Measurements from ENCODE around the gene SFRP2. TPM values are rescaled to one million over a fixed set of nuclear protein-coding genes. Genes with fewer than 3 reads are reported as not detected.
A peak's percentile ranks its signal among the peaks of the same experiment; 100 is the strongest.

Gene SFRP2
- polyA plus RNA-seq, 3 donors = not detected

DNA sequence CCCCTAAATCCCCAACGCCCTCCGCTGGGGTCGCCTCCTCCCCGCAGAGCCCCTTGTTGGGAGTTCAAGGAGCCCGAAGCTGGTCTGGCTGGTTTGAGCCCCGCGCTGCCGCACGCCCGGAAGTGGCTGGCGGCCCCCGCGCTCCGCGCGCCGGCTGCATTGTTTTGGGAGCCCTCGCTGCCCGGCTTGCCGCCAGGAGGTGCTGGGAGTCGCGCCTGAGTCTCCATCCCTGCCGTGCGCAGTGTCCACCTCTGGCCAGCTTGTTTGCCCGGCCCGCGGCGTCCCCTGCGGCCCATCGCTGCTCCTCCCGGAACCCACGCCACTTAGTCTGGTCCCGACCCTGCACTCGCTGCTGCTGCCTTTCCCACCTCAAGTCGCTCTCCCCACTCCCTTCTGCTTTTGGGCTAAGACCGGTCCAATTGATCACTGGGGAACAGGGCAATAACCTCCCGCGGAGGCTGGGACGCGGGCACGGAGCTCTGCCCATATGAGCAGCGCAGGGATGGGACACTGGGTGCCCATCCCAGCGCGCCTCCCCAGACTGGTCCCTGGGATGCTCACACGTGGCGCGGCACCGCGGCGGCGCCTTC lies 2.2 kb upstream of the SFRP2 start:
- Mint-ChIP-seq H3K27ac (no peak overlapping the region), H3K36me3 (peaks cover 4 to 12% of the 10 kb centered on the region in 2 donors), H3K9me3 (peaks cover 0 to 35% (median 20%) of the 10 kb centered on the region in 7 donors), H3K4me3 (peak overlapping the region; percentile 54 to 95), H3K4me1 (peaks cover 55% of the 10 kb centered on the region), H3K27me3 (ENCODE audit: low read depth in 3 of 3) (peaks cover 90 to 100% (median 98%) of the 10 kb centered on the region in 3 donors)
- no peaks in the 10 kb centered on the region for H3K36me3 ChIP-seq (replicated peaks in 1 of 2; ENCODE audit: control insufficient read depth in 1 of 2, insufficient read depth in 2 of 2, low read length in 2 of 2)
- peaks cover 0 to 63% of the 10 kb centered on the region in 2 donors for H3K9me3 ChIP-seq (replicated peaks in 1 of 2; ENCODE audit: control insufficient read depth in 1 of 2, insufficient read depth in 1 of 2, low read length in 2 of 2)
- WGBS (ENCODE audit: insufficient coverage) = 1% methylated on average over 48 of the region's 51 CpGs
- peak overlapping the region in 1 of 3 experiments; percentile 67 for H3K4me3 ChIP-seq (replicated peaks in 1 of 3; ENCODE audit: low read depth in 2 of 3, low read length in 3 of 3)
- no peak for DNase-seq
- no peak overlapping the region for H3K27ac ChIP-seq (ENCODE audit: low read depth in 1 of 2, low read length in 2 of 2)
- H3K4me1 ChIP-seq (ENCODE audit: control insufficient read depth in 1 of 2, insufficient read depth in 2 of 2, low read length in 2 of 2) = peaks cover 27 to 46% of the 10 kb centered on the region in 2 donors
- no peak overlapping the region for H3K9ac ChIP-seq (ENCODE audit: insufficient read depth, low read length, poor library complexity, severe bottlenecking)
- peak overlapping the region; percentile 60 for H3K4me2 ChIP-seq (replicated peaks; ENCODE audit: extremely low read depth, low read length, poor library complexity, severe bottlenecking)
- peak overlapping the region; percentile 54 for H2AFZ ChIP-seq (ENCODE audit: insufficient read depth, low read depth, low read length, poor library complexity, severe bottlenecking)
- peaks cover 86 to 99% of the 10 kb centered on the region in 2 donors for H3K27me3 ChIP-seq (ENCODE audit: control insufficient read depth in 2 of 2, insufficient read depth in 2 of 2, low read length in 2 of 2)
- TF ChIP-seq, protein P1, sequence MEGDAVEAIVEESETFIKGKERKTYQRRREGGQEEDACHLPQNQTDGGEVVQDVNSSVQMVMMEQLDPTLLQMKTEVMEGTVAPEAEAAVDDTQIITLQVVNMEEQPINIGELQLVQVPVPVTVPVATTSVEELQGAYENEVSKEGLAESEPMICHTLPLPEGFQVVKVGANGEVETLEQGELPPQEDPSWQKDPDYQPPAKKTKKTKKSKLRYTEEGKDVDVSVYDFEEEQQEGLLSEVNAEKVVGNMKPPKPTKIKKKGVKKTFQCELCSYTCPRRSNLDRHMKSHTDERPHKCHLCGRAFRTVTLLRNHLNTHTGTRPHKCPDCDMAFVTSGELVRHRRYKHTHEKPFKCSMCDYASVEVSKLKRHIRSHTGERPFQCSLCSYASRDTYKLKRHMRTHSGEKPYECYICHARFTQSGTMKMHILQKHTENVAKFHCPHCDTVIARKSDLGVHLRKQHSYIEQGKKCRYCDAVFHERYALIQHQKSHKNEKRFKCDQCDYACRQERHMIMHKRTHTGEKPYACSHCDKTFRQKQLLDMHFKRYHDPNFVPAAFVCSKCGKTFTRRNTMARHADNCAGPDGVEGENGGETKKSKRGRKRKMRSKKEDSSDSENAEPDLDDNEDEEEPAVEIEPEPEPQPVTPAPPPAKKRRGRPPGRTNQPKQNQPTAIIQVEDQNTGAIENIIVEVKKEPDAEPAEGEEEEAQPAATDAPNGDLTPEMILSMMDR (IDR thresholded peaks at IDR 0.05) = no peak
- H3K79me2 ChIP-seq (ENCODE audit: insufficient read depth, low read length) = no peaks in the 10 kb centered on the region
- intact Hi-C loops (cut with micrococcal nuclease) = no loop called here
- H4K20me1 ChIP-seq (ENCODE audit: insufficient read depth, low read length) = no peaks in the 10 kb centered on the region

DNA sequence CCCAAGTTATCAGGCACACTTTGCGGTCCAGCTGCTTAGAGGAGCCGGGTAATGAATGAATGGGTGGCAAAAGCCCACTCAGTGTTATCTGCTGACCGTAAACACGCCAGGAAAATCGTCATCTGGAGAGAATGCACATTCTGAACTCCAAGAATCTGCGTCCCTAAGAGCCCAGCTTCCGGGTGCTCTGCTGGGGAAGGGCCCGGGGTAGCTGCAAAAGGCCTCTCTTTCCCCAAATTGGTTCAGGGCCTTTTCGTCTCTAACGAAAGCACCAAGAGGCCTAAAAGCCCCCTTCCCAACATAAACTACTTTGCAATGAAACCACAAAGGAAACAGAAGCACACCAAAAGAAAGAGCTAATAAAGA lies 1.6 kb upstream of the SFRP2 start:
- TF ChIP-seq, protein P1 (IDR thresholded peaks at IDR 0.05) = no peak
- H3K9ac ChIP-seq (ENCODE audit: insufficient read depth, low read length, poor library complexity, severe bottlenecking) = no peak overlapping the region

More for the DNA sequence above, 1.6 kb upstream of the SFRP2 start:
- intact Hi-C loops (cut with micrococcal nuclease) = no loop called here
- 12% methylated on average over 5 of the region's 10 CpGs for WGBS (ENCODE audit: insufficient coverage)
- no peaks in the 10 kb centered on the region for H3K79me2 ChIP-seq (ENCODE audit: insufficient read depth, low read length)
- H3K27ac ChIP-seq (ENCODE audit: low read depth in 1 of 2, low read length in 2 of 2) = no peak overlapping the region
- peak overlapping the region; percentile 60 for H3K4me2 ChIP-seq (replicated peaks; ENCODE audit: extremely low read depth, low read length, poor library complexity, severe bottlenecking)
- DNase-seq = no peak
- H3K9me3 ChIP-seq (replicated peaks in 1 of 2; ENCODE audit: control insufficient read depth in 1 of 2, insufficient read depth in 1 of 2, low read length in 2 of 2) = peaks cover 0 to 63% of the 10 kb centered on the region in 2 donors
- peak overlapping the region in 1 of 3 experiments; percentile 67 for H3K4me3 ChIP-seq (replicated peaks in 1 of 3; ENCODE audit: low read depth in 2 of 3, low read length in 3 of 3)
- no peaks in the 10 kb centered on the region for H3K36me3 ChIP-seq (replicated peaks in 1 of 2; ENCODE audit: control insufficient read depth in 1 of 2, insufficient read depth in 2 of 2, low read length in 2 of 2)
- Mint-ChIP-seq H3K4me3 (peak overlapping the region in 1 of 2 donors; percentile 85), H3K36me3 (peaks cover 4 to 12% of the 10 kb centered on the region in 2 donors), H3K4me1 (peaks cover 55% of the 10 kb centered on the region), H3K9me3 (peaks cover 0 to 35% (median 20%) of the 10 kb centered on the region in 7 donors), H3K27me3 (ENCODE audit: low read depth in 3 of 3) (peaks cover 88 to 99% (median 98%) of the 10 kb centered on the region in 3 donors), H3K27ac (no peak overlapping the region)
- H4K20me1 ChIP-seq (ENCODE audit: insufficient read depth, low read length) = no peaks in the 10 kb centered on the region
- H3K27me3 ChIP-seq (ENCODE audit: control insufficient read depth in 2 of 2, insufficient read depth in 2 of 2, low read length in 2 of 2) = peaks cover 91 to 99% of the 10 kb centered on the region in 2 donors
- H3K4me1 ChIP-seq (ENCODE audit: control insufficient read depth in 1 of 2, insufficient read depth in 2 of 2, low read length in 2 of 2) = peaks cover 27 to 46% of the 10 kb centered on the region in 2 donors
- peak overlapping the region; percentile 54 for H2AFZ ChIP-seq (ENCODE audit: insufficient read depth, low read depth, low read length, poor library complexity, severe bottlenecking)

Measured in CD14-positive monocyte (primary cell).